A673 (cell line): ENCODE results near the gene GABRG3.

ENCODE experiments used
- CTCF ChIP-seq: fragments of 300-800, 200-600 bp; sonication (generic); conservative IDR thresholded peaks from 2 replicates; pipeline ENCODE4 v1.5.1; 2017; ENCODE audit warnings: low read depth, mild to moderate bottlenecking, antibody characterized with exemption, low read length, moderate library complexity, mixed read lengths
- EZH2 ChIP-seq: fragments of 200-600 bp; sonication (generic); IDR thresholded peaks from 2 replicates; pipeline ENCODE4 v1.6.1; 2017; ENCODE audit warnings: borderline replicate concordance, low read depth, mild to moderate bottlenecking, mixed read lengths, antibody characterized with exemption, low read length; ENCODE audit not compliant: poor library complexity, severe bottlenecking

- TF ChIP-seq CTCF = no peak
- TF ChIP-seq EZH2 = no peak
Observed at GRCh38 chr15:27418726-27419125, 447.7 kb downstream of the GABRG3 start.
